A673 (cell line): Measurements from ENCODE around the gene ITGB4.

Experiments used
- EZH2 ChIP-seq: fragments of 200-600 bp; sonication (generic); IDR thresholded peaks from 2 replicates; pipeline ENCODE4 v1.6.1; 2017; ENCODE audit warnings: borderline replicate concordance, low read depth, mild to moderate bottlenecking, mixed read lengths, antibody characterized with exemption, low read length; ENCODE audit not compliant: poor library complexity, severe bottlenecking
- TF ChIP-seq, protein P1 (sequence below): fragments of 300-800, 200-600 bp; sonication (generic); conservative IDR thresholded peaks from 2 replicates; pipeline ENCODE4 v1.5.1; 2017; ENCODE audit warnings: low read depth, mild to moderate bottlenecking, antibody characterized with exemption, low read length, moderate library complexity, mixed read lengths

DNA sequence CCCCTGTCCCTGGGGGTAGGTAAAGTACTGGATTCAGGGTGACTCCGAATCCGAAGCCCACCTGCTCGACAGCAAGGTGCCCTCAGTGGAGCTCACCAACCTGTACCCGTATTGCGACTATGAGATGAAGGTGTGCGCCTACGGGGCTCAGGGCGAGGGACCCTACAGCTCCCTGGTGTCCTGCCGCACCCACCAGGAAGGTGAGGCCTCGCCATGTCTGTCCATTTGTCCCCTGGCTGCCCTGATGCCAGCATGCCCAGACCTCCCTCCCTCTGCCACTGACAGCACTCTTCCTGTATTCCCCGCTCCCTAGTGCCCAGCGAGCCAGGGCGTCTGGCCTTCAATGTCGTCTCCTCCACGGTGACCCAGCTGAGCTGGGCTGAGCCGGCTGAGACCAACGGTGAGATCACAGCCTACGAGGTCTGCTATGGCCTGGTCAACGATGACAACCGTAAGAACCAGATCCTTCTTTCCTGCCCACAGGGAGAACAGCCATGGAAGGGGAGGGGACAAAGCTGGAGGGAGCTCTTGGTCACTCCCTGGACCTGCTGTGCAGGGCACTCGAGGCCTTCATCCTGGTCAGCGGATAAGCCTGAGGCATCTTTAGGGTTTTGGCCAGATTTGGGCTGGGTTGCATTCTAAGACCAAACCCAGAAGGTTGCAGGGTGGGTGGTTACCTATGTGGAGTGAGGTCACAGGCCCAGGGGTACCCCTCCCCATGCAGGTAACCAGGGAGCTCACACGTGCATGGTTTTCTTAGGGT is 29.6 kb downstream of the ITGB4 start:
- no peak for TF ChIP-seq EZH2
- TF ChIP-seq, protein P1, sequence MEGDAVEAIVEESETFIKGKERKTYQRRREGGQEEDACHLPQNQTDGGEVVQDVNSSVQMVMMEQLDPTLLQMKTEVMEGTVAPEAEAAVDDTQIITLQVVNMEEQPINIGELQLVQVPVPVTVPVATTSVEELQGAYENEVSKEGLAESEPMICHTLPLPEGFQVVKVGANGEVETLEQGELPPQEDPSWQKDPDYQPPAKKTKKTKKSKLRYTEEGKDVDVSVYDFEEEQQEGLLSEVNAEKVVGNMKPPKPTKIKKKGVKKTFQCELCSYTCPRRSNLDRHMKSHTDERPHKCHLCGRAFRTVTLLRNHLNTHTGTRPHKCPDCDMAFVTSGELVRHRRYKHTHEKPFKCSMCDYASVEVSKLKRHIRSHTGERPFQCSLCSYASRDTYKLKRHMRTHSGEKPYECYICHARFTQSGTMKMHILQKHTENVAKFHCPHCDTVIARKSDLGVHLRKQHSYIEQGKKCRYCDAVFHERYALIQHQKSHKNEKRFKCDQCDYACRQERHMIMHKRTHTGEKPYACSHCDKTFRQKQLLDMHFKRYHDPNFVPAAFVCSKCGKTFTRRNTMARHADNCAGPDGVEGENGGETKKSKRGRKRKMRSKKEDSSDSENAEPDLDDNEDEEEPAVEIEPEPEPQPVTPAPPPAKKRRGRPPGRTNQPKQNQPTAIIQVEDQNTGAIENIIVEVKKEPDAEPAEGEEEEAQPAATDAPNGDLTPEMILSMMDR = no peak
